ENCODE results near the gene MORN5.
A peak's percentile ranks its signal among the peaks of the same experiment; 100 is the strongest.
"Not testable (repeated sequence)": the region's sequence is repeated elsewhere in the genome, so short reads cannot be mapped to it uniquely, and the experiment has no call there.

MORN5 gene

GRCh38 chr9:122159026-122159924 is at the start of gene MORN5, which contains the start of gene NDUFA8:
MORN5 (plus strand) TSS chr9:122159908; CDS start chr9:122159973, 65 bp downstream.
NDUFA8 (minus strand) TSS chr9:122159779; CDS start chr9:122159677, 102 bp downstream.
- DNase-seq = peak; percentile 93

GRCh38 chr9:122110100-122110833 is 49.4 kb upstream of the MORN5 start:
- no peak for DNase-seq

- DNase-seq = no peak
Observed at GRCh38 chr9:122111413-122112085, 48.2 kb upstream of the MORN5 start.

- DNase-seq = no peak
Observed at GRCh38 chr9:122112238-122112637, 47.5 kb upstream of the MORN5 start.

GRCh38 chr9:122113574-122113973 is 46.1 kb upstream of the MORN5 start:
- DNase-seq = no peak

- DNase-seq = no peak
Observed at GRCh38 chr9:122115176-122116035, 44.3 kb upstream of the MORN5 start.

- DNase-seq = no peak
Observed at GRCh38 chr9:122116040-122116439, 43.7 kb upstream of the MORN5 start.

- no peak for DNase-seq
Observed at GRCh38 chr9:122116448-122117173, 43.1 kb upstream of the MORN5 start.

GRCh38 chr9:122117241-122117640 is 42.5 kb upstream of the MORN5 start:
- not testable (repeated sequence) for DNase-seq

- no peak for DNase-seq
Observed at GRCh38 chr9:122118343-122119165, 41.2 kb upstream of the MORN5 start.

GRCh38 chr9:122119166-122119521 is 40.6 kb upstream of the MORN5 start:
- no peak for DNase-seq

- DNase-seq = no peak
Observed at GRCh38 chr9:122119721-122120120, 40.0 kb upstream of the MORN5 start.

- no peak for DNase-seq
Observed at GRCh38 chr9:122120316-122121071, 39.2 kb upstream of the MORN5 start.

GRCh38 chr9:122121391-122121790 is 38.3 kb upstream of the MORN5 start:
- DNase-seq = no peak

- DNase-seq = no peak
Observed at GRCh38 chr9:122121931-122122330, 37.8 kb upstream of the MORN5 start.

GRCh38 chr9:122122468-122122867 is 37.2 kb upstream of the MORN5 start:
- no peak for DNase-seq

- DNase-seq = peak; percentile 35
Observed at GRCh38 chr9:122122903-122123632, 36.6 kb upstream of the MORN5 start.

- no peak for DNase-seq
Observed at GRCh38 chr9:122124048-122124447, 35.7 kb upstream of the MORN5 start.

- DNase-seq = no peak
Observed at GRCh38 chr9:122124528-122124927, 35.2 kb upstream of the MORN5 start.

Data from NCI-H146 (cell line).